Calu3 (cell line): ENCODE data around the gene MID1. TPM values are rescaled to one million over a fixed set of nuclear protein-coding genes. Genes with fewer than 3 reads are reported as not detected.

Experiments used
- BruUV-seq: library from RNA; stranded (reverse); fragments of 400-500 nt; replicated peaks from 2 replicates; lab custom pipeline; 2021; lab: Mats Ljungman, UMichigan
- CTCF ChIA-PET: fragments of 300-600 bp; sonication (Branson Sonifier 250); formaldehyde crosslinking; loops from one replicate; lab custom pipeline; 2022; ENCODE audit warnings: antibody characterized with exemption; lab: Charles Lee
- DNase-seq: peaks from one replicate; pipeline ENCODE4 v3.0.0; 2022
- H3K27ac Mint-ChIP-seq: one replicate; pipeline ENCODE4 v1.8.0; 2022; ENCODE audit warnings: mixed read lengths; ENCODE audit not compliant: unreplicated experiment
- H3K27me3 Mint-ChIP-seq: one replicate; pipeline ENCODE4 v1.8.0; 2022; ENCODE audit warnings: mixed read lengths; ENCODE audit not compliant: unreplicated experiment
- H3K36me3 Mint-ChIP-seq: one replicate; pipeline ENCODE4 v1.8.0; 2022; ENCODE audit warnings: mild to moderate bottlenecking, moderate library complexity, mixed read lengths; ENCODE audit not compliant: insufficient read depth, unreplicated experiment
- H3K4me1 Mint-ChIP-seq: one replicate; pipeline ENCODE4 v1.8.0; 2022; ENCODE audit warnings: mild to moderate bottlenecking, low read depth, mixed read lengths; ENCODE audit not compliant: unreplicated experiment
- H3K4me3 Mint-ChIP-seq: one replicate; pipeline ENCODE4 v1.8.0; 2022; ENCODE audit warnings: mild to moderate bottlenecking, low read depth, moderate library complexity, mixed read lengths; ENCODE audit not compliant: unreplicated experiment
- H3K9me3 Mint-ChIP-seq: one replicate; pipeline ENCODE4 v1.8.0; 2022; ENCODE audit warnings: low read depth, mixed read lengths; ENCODE audit not compliant: unreplicated experiment
- intact Hi-C: fragments of 100-400 bp; cut with micrococcal nuclease; formaldehyde crosslinking; loops from one replicate; pipeline ENCODE4 v1.10.0; 2022; ENCODE audit not compliant: unreplicated experiment
- total RNA-seq: library from RNA; stranded (reverse); gene quantifications from 2 replicates; pipeline ENCODE4 v1.2.3, GENCODE V29; 2022
- TF ChIP-seq, protein P1 (sequence below): fragments of 200-600 bp; IDR thresholded peaks from one replicate; pipeline ENCODE4 v1.8.0; 2022; ENCODE audit warnings: antibody characterized with exemption; ENCODE audit not compliant: unreplicated experiment

Gene MID1
- total RNA-seq, 1 experiment from 2014 or later: 85.6 TPM

DNA sequence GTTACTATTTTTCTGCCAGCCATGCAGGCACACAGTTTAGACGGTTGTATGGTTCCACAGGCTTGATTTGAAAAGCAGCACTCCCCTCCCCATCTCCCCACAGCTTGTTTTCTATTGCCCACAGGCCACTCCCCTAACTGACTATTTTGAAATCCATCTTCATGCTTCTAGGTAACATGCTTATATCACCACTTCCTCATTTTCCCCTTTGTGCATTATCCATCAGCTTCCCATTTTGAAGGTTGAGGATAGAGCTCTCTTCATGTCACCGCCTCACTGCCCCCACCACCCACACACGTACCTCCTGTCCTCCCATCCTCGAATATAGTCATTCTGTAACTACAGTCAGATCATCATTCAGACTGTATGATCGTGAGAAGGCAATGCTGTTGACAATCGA, 224.7 kb downstream of the MID1 start:
- TF ChIP-seq, protein P1, sequence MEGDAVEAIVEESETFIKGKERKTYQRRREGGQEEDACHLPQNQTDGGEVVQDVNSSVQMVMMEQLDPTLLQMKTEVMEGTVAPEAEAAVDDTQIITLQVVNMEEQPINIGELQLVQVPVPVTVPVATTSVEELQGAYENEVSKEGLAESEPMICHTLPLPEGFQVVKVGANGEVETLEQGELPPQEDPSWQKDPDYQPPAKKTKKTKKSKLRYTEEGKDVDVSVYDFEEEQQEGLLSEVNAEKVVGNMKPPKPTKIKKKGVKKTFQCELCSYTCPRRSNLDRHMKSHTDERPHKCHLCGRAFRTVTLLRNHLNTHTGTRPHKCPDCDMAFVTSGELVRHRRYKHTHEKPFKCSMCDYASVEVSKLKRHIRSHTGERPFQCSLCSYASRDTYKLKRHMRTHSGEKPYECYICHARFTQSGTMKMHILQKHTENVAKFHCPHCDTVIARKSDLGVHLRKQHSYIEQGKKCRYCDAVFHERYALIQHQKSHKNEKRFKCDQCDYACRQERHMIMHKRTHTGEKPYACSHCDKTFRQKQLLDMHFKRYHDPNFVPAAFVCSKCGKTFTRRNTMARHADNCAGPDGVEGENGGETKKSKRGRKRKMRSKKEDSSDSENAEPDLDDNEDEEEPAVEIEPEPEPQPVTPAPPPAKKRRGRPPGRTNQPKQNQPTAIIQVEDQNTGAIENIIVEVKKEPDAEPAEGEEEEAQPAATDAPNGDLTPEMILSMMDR: no peak
- no peak overlapping the region for H3K27ac Mint-ChIP-seq
- no peaks in the 10 kb centered on the region for H3K9me3 Mint-ChIP-seq
- DNase-seq: no peak
- CTCF ChIA-PET: no interaction called here
- no peak overlapping the region for H3K4me3 Mint-ChIP-seq
- peaks cover 24% of the 10 kb centered on the region for H3K27me3 Mint-ChIP-seq
- no TSS peak for BruUV-seq
- H3K36me3 Mint-ChIP-seq: no peaks in the 10 kb centered on the region
- intact Hi-C loops: no loop called here
- no peaks in the 10 kb centered on the region for H3K4me1 Mint-ChIP-seq
